Measurements from ENCODE around the gene C10orf120. TPM values are rescaled to one million over a fixed set of nuclear protein-coding genes. Genes with fewer than 3 reads are reported as not detected.

C10orf120 gene
- total RNA-seq, 3 donors from 2014 or later, result not detected

DNA sequence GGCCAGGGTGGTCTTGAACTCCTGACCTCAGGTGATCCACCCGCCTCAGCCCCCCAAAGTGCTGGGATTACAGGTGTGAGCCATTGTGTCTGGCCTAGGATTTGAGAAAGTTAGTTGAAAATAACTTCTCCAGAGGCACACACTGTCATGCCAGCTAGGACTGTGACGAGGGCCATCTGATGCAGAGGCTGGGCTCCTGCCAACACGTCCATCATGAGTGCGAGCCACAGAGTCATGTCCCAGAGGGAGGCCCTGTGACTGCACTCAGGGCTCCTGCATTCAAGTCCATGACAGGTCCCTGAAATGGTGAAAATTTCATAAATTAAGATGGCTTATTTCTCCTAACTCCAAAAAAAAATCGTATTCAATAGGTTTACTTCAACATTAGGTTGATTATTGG lies 17.1 kb downstream of the C10orf120 start:
- ATAC-seq, result no peak
- Mint-ChIP-seq H3K4me1 (ENCODE audit: low read depth) (no peaks in the 10 kb centered on the region), H3K9me3 (no peaks in the 10 kb centered on the region), H3K36me3 (ENCODE audit: insufficient read depth) (no peaks in the 10 kb centered on the region), H3K4me3 (no peak overlapping the region), H3K27me3 (ENCODE audit: low read depth) (peaks cover 31% of the 10 kb centered on the region)
- no peak for DNase-seq

DNA sequence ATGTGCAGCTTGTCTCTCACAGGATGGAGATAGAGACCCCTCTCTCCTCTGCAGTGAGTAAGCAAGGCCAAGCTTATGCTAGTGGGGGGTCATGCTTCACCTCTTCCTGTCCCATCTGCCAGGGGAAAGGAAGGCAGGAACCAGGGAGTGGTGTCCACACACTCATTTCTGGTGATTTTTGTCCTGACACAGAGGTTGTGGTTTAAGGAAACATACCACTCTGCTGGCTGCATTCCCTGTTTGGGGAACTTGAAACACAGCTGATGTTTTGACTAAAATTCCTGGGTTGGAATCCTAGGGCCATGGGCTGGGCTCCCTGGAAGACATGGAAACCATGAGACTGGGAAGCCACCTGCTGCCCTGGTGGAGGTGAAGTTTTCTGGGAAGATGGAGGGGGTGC lies 21.4 kb downstream of the C10orf120 start:
- DNase-seq (no peak), ATAC-seq (no peak)
- Mint-ChIP-seq H3K27me3 (ENCODE audit: low read depth) (peaks cover 21% of the 10 kb centered on the region), H3K36me3 (ENCODE audit: insufficient read depth) (no peaks in the 10 kb centered on the region), H3K4me1 (ENCODE audit: low read depth) (no peaks in the 10 kb centered on the region), H3K4me3 (no peak overlapping the region), H3K9me3 (no peaks in the 10 kb centered on the region)

DNA sequence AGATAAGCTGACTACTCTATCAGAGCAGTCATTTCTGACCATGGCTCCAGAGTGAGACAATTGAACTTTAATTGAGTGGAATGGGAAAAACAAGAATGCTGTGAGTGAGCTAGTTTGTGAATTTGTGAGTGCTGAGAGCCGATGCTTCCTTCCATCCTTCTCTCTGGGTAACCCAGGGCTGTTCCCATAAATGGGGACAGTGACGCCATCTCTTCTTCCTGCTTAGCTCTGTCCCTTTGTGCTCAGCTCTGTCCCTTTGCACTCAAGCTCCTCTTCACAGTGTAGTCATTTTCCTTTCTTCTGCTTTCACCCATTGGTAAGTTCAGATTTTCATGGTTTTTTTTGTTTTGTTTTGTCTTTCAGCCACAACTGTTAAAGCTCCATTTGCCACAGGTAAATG lies 24.4 kb downstream of the C10orf120 start:
- H3K4me1 Mint-ChIP-seq (ENCODE audit: low read depth), result no peaks in the 10 kb centered on the region
- H3K27me3 Mint-ChIP-seq (ENCODE audit: low read depth), result peaks cover 21% of the 10 kb centered on the region
- H3K4me3 Mint-ChIP-seq, result no peak overlapping the region
- no peak for ATAC-seq
- H3K36me3 Mint-ChIP-seq (ENCODE audit: insufficient read depth), result no peaks in the 10 kb centered on the region
- no peak for DNase-seq
- no peaks in the 10 kb centered on the region for H3K9me3 Mint-ChIP-seq

DNA sequence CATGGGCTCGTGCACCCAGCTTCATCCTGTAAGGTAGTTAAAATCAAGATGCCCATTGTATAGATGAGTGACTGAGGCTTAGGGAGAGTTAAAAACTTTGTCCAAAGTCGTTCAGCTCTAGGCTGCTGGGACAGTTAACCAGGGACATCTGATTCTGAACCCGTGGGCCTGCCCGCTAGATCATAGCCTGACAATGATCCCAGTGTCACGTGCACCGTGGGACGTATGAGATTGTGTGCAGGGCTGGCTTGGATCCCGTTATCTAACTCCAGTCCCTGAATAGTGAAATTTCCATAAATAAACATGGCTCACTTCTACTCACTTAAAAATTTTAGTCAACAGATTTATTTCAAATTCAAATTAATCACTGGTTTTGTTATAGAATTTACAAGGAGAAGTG lies 24.9 kb downstream of the C10orf120 start:
- Mint-ChIP-seq H3K36me3 (ENCODE audit: insufficient read depth) (no peaks in the 10 kb centered on the region), H3K9me3 (no peaks in the 10 kb centered on the region), H3K4me3 (no peak overlapping the region), H3K27me3 (ENCODE audit: low read depth) (peaks cover 21% of the 10 kb centered on the region), H3K4me1 (ENCODE audit: low read depth) (no peaks in the 10 kb centered on the region)
- ATAC-seq (no peak), DNase-seq (no peak)

DNA sequence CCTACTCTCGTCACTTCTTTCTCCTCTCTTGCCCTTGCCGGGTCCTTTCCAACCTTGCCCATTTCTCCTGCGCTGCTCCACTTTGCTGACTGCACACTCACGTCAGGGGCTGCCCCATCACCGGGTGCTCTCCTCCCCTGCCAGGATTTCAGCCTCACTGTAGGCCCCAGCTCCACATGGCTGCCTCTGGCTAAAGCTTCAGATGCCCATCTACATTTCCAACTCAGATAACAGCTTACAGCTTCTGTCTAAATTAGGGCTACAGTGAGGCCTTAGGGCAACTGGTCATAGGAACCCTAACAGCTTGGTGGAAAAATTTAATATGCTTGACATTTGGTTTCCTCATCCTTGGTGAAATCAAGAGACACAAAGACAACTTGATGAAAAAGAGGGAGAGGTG lies 25.9 kb downstream of the C10orf120 start:
- Mint-ChIP-seq H3K36me3 (ENCODE audit: insufficient read depth) (no peaks in the 10 kb centered on the region), H3K27me3 (ENCODE audit: low read depth) (peaks cover 17% of the 10 kb centered on the region), H3K4me3 (no peak overlapping the region), H3K9me3 (no peaks in the 10 kb centered on the region), H3K4me1 (ENCODE audit: low read depth) (no peaks in the 10 kb centered on the region)
- DNase-seq, result no peak
- ATAC-seq, result no peak

DNA sequence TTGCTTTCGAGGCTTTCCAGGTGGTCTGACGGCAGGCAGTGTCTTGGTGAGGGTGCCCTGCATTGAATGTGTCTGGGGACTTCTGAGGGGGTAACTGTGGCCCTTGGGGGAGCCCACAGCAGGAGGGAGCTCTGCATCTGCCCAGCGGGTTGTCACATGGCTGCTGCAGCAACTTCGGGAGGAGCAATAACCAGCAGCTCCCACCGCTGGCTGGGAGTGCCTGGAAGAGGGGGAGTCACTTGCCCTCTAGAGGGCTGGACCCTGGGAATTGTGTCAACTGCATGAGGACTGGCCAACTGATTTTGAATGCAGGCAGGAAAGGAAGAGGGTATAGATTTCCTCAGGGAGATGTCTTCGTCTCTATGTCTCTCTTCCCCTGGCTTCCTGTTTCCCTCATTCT lies 26.4 kb downstream of the C10orf120 start:
- Mint-ChIP-seq H3K4me1 (ENCODE audit: low read depth) (no peaks in the 10 kb centered on the region), H3K36me3 (ENCODE audit: insufficient read depth) (no peaks in the 10 kb centered on the region), H3K4me3 (no peak overlapping the region), H3K27me3 (ENCODE audit: low read depth) (peaks cover 15% of the 10 kb centered on the region), H3K9me3 (no peaks in the 10 kb centered on the region)
- no peak for DNase-seq
- no peak for ATAC-seq

DNA sequence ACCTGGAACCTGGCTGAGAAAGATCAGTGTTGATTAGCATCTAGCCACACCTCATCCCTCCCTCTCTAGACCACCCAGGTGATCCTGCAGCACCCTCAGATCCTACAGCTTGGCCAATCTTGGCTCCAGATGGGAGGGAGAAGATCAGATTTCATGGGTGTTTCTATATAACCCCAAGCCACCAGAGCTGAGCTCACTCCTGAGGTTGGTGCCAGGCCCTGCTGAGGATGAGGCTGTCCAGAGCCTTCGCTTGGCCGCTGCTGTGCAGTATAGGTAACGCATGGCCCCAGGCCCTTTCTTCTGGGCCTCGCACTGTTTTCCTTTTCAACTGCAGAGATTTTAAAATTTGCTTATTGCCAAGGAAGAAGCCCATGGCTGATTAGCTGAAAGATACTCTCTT lies 27.0 kb downstream of the C10orf120 start:
- Mint-ChIP-seq H3K27me3 (ENCODE audit: low read depth) (peaks cover 17% of the 10 kb centered on the region), H3K9me3 (no peaks in the 10 kb centered on the region), H3K4me1 (ENCODE audit: low read depth) (no peaks in the 10 kb centered on the region), H3K36me3 (ENCODE audit: insufficient read depth) (no peaks in the 10 kb centered on the region), H3K4me3 (no peak overlapping the region)
- ATAC-seq (no peak), DNase-seq (no peak)

DNA sequence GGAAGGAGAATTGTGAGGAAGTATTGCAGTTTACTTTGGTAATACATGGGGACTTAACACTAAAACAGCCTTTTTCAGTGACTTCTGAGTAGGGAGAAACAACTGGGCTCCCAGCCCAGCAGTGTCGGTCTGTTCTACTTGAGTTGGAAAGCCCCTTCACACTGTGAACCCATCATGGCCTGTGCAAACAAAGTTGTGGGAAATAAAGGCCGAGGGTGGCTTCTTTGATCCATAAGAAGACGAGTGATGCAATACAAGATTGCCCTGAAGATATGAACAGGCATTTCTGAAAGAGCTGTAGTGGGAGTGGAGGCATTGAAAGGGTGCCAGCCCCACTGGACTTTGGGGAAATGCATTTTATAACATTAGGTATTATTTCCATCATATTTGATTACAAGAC lies 28.3 kb downstream of the C10orf120 start:
- ATAC-seq (no peak), DNase-seq (no peak)
- Mint-ChIP-seq H3K9me3 (no peaks in the 10 kb centered on the region), H3K4me1 (ENCODE audit: low read depth) (no peaks in the 10 kb centered on the region), H3K36me3 (ENCODE audit: insufficient read depth) (no peaks in the 10 kb centered on the region), H3K27me3 (ENCODE audit: low read depth) (peaks cover 13% of the 10 kb centered on the region), H3K4me3 (no peak overlapping the region)

DNA sequence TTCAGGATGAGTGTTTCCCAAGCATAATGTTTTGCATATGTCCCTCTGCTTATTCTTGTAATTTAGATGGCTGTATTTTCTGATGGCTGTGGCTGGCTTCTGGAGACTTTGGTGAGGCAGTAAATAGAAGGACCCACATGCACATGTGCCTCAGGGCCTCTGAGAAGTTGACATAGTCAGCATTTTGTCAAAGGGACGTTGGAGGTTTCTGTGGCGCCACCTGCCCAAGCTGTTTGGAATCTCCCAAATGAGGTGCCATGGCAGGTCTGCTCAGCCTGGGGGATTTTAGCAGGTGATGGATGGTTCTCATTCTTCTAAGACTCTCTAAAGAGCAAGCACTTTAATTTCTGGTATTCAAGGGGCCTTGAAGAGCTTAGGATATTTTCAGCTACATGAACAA lies 29.8 kb downstream of the C10orf120 start:
- no peak for DNase-seq
- no peaks in the 10 kb centered on the region for H3K9me3 Mint-ChIP-seq
- peaks cover 17% of the 10 kb centered on the region for H3K27me3 Mint-ChIP-seq (ENCODE audit: low read depth)
- H3K36me3 Mint-ChIP-seq (ENCODE audit: insufficient read depth), result no peaks in the 10 kb centered on the region
- no peak overlapping the region for H3K4me3 Mint-ChIP-seq
- no peaks in the 10 kb centered on the region for H3K4me1 Mint-ChIP-seq (ENCODE audit: low read depth)
- ATAC-seq, result no peak

DNA sequence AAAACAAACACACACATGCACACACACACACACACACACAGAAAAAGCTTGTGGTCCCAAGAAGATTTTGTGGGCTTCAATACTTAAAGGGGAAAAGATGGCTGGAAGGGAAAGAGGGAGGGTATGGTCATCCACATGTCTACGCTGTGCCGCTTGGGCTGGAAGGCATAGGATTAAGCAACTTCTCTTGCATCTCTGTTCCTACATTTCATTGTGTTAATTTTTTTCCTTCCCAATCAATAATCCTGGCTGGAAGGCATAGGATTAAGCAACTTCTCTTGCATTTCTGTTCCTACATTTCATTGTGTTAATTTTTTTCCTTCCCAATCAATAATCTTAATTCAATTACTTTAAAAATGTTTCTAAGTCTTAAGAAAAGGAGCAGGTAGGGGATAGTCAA lies 30.6 kb downstream of the C10orf120 start:
- ATAC-seq (no peak), DNase-seq (no peak)
- no peak overlapping the region for H3K4me3 Mint-ChIP-seq
- H3K36me3 Mint-ChIP-seq (ENCODE audit: insufficient read depth), result no peaks in the 10 kb centered on the region
- peaks cover 17% of the 10 kb centered on the region for H3K27me3 Mint-ChIP-seq (ENCODE audit: low read depth)
- H3K4me1 Mint-ChIP-seq (ENCODE audit: low read depth), result no peaks in the 10 kb centered on the region
- no peaks in the 10 kb centered on the region for H3K9me3 Mint-ChIP-seq

DNA sequence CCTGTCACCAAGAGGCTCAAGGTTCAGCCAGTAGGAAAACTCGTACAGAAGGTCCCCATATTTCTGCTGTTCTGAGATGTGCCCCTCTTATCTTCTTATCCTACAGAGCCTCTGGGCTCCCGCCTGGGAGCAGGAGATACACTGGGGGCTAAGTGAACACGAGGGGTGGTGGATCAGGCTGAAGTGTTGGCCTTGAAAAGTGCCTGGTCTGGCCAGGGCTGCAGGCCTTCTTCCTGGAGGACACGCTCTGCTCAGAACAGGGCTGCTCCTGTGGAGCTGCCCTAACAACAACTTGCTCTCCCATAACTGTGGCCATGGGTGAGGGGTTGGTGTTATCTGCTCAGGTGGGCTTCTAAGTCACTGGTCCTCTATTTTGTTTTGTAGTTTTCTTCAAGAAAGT lies 33.7 kb downstream of the C10orf120 start:
- Mint-ChIP-seq H3K4me1 (ENCODE audit: low read depth) (no peaks in the 10 kb centered on the region), H3K36me3 (ENCODE audit: insufficient read depth) (no peaks in the 10 kb centered on the region)

DNA sequence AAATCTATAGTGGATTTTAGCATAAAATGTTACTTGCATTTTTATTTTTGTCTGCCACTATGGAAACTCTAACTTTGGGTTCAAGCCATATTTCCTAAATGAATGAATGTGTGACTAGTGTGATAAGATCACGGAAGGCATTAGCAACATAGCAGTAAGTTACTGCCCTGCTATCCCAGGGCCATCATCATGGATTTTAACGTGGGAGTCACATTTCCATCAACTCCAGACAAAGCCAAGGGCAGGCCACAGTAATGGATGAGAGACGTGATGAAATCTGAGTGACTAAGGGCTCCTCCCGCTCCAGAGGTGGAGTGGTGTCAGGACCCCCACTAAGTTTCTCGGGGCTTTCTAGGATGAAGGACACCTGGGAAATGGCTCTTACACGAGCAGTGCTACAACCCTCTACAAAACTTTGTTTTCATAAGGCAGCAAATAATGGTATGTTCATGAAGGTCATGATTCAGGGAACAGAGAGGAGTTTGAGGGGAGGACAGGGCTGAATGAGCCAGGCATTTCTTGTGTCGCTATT lies 34.3 kb downstream of the C10orf120 start:
- Mint-ChIP-seq H3K9me3 (no peaks in the 10 kb centered on the region), H3K36me3 (ENCODE audit: insufficient read depth) (no peaks in the 10 kb centered on the region)
- no peak for ATAC-seq

More for the DNA sequence above, 33.7 kb downstream of the C10orf120 start:
- ATAC-seq (no peak), DNase-seq (no peak)
- peaks cover 23% of the 10 kb centered on the region for H3K27me3 Mint-ChIP-seq (ENCODE audit: low read depth)
- no peaks in the 10 kb centered on the region for H3K9me3 Mint-ChIP-seq
- H3K4me3 Mint-ChIP-seq, result no peak overlapping the region

DNA sequence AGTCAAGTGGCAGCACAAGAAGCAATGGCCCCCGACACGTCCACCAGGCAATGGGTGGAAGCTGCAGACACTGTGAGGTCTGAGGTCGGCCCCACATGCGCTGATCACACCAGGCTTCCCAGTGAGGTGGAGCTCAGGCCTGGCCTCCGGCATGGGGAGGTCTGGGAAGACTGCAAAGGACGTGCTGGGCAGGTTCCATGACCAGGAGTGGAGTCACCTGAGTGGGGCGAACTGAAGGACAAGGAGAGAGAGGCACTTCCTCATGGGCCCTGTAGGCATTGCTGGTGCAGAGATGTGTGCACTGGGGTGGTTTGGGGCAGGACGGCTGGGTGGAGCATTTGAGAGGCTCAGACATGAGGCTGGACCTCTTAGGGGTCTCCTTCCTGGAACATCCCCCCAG lies 35.1 kb downstream of the C10orf120 start:
- Mint-ChIP-seq H3K4me1 (ENCODE audit: low read depth) (no peaks in the 10 kb centered on the region), H3K27me3 (ENCODE audit: low read depth) (peaks cover 23% of the 10 kb centered on the region), H3K36me3 (ENCODE audit: insufficient read depth) (no peaks in the 10 kb centered on the region), H3K4me3 (no peak overlapping the region), H3K9me3 (no peaks in the 10 kb centered on the region)
- no peak for DNase-seq
- no peak for ATAC-seq

More for the DNA sequence above, 34.3 kb downstream of the C10orf120 start:
- peaks cover 23% of the 10 kb centered on the region for H3K27me3 Mint-ChIP-seq (ENCODE audit: low read depth)
- DNase-seq, result no peak
- H3K4me1 Mint-ChIP-seq (ENCODE audit: low read depth), result no peaks in the 10 kb centered on the region
- H3K4me3 Mint-ChIP-seq, result no peak overlapping the region

DNA sequence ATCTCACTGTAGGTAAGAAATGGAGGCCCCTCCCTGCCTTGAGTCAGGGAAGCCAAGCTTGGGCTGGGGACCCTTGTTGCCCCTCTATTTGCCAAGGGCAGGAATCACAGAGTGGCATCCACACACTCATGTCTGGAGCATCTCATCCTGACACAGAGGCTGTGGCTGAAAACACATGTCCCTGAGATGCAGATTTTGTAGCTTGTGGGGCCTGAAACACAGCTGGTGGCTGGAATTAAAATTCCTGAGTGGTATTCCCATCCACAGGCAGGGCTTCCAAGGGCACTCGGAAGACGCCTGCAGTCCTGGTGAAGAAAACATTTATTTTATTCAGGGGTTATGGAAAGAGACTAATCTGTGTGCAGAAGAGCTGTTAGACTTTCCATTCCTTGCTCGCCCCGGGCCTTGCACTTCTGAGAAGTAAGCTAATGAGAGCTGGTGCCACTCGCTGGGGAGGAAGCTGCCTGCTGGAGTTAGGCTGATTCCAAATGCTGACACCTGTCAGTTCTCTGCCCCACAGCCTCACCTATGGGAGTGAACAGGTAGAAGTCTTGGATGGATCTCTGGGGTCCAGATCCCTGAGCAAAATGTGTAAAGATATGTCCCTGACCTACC lies 36.0 kb downstream of the C10orf120 start:
- Mint-ChIP-seq H3K27me3 (ENCODE audit: low read depth) (peaks cover 23% of the 10 kb centered on the region), H3K4me1 (ENCODE audit: low read depth) (no peaks in the 10 kb centered on the region), H3K4me3 (no peak overlapping the region), H3K9me3 (no peaks in the 10 kb centered on the region), H3K36me3 (ENCODE audit: insufficient read depth) (no peaks in the 10 kb centered on the region)
- ATAC-seq (no peak), DNase-seq (no peak)

DNA sequence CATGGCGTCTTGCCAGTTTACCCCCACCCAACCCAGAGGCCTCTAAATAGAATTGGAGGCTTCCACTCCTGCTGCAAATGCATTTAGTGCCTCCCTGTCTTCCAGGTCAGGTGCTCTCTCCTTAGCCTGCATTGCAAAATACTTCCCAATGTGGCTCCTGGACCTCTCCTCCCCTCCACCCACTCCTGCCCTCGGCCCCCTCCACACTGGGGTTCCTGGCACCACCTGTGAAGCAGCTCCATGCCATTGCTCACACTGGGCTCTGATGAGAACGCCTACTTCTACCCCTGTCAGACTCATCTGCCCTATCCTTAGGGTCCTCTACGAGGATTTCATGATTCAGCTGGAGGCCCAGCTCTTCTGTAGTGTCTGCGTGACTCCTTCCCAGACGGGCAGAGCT lies 37.4 kb downstream of the C10orf120 start:
- H3K4me1 Mint-ChIP-seq (ENCODE audit: low read depth), result no peaks in the 10 kb centered on the region

More for the DNA sequence above, 37.4 kb downstream of the C10orf120 start:
- H3K27me3 Mint-ChIP-seq (ENCODE audit: low read depth), result peaks cover 22% of the 10 kb centered on the region
- H3K36me3 Mint-ChIP-seq (ENCODE audit: insufficient read depth), result no peaks in the 10 kb centered on the region
- ATAC-seq (no peak), DNase-seq (no peak)
- no peaks in the 10 kb centered on the region for H3K9me3 Mint-ChIP-seq
- H3K4me3 Mint-ChIP-seq, result no peak overlapping the region

Data from activated T-cell treated with anti-CD3 and anti-CD28 coated beads, Interleukin-2, amount 50 U/mL, for 4 hours (primary cell).